Hypothalamus (tissue), 51 donors: ENCODE results near the gene PTGR3.

ENCODE experiments used
- DNase-seq, 51 donors: peaks; one replicate each; lab custom pipeline; 2025; lab: John Stamatoyannopoulos, UW

The PTGR3 gene

GRCh38 chr18:75216212-75216910, 7.4 kb upstream of the PTGR3 start:
- DNase-seq: no peak

- no peak for DNase-seq
Measured at GRCh38 chr18:75215663-75216062, 6.7 kb upstream of the PTGR3 start.

GRCh38 chr18:75214766-75215510, 6.0 kb upstream of the PTGR3 start:
- no peak for DNase-seq

GRCh38 chr18:75214332-75214690, 5.4 kb upstream of the PTGR3 start:
- no peak for DNase-seq

- no peak for DNase-seq
Measured at GRCh38 chr18:75213611-75214331, 4.8 kb upstream of the PTGR3 start.

- DNase-seq: no peak
Measured at GRCh38 chr18:75212751-75213090, 3.8 kb upstream of the PTGR3 start.

GRCh38 chr18:75211953-75212750, 3.2 kb upstream of the PTGR3 start:
- DNase-seq: peak in 16 of 51 donors; percentile 18 to 58 (median 42)

- no peak for DNase-seq
Measured at GRCh38 chr18:75211626-75211952, 2.6 kb upstream of the PTGR3 start.

GRCh38 chr18:75211002-75211621, 2.2 kb upstream of the PTGR3 start:
- peak in 3 of 51 donors; percentile 40 to 51 (median 46) for DNase-seq

- DNase-seq: peak in 26 of 51 donors; percentile 20 to 86 (median 52)
Measured at GRCh38 chr18:75210274-75211001, 1.5 kb upstream of the PTGR3 start, which contains the start of gene TSHZ1. TSS of gene TSHZ1 (plus strand) at chr18:75210797. CDS start at chr18:75211877, 1,080 bp downstream.

- peak in 1 of 51 donors; percentile 75 for DNase-seq
Measured at GRCh38 chr18:75209951-75210258, 966 bp upstream of the PTGR3 start.

GRCh38 chr18:75208836-75209128, 157 bp downstream of the PTGR3 start:
- peak in 11 of 51 donors; percentile 58 to 84 (median 73) for DNase-seq

- peak in 24 of 51 donors; percentile 16 to 76 (median 60) for DNase-seq
Measured at GRCh38 chr18:75208155-75208835, 644 bp downstream of the PTGR3 start.

- DNase-seq: peak in 1 of 51 donors; percentile 53
Measured at GRCh38 chr18:75207310-75208154, 1.4 kb downstream of the PTGR3 start.

GRCh38 chr18:75206452-75207309, 2.3 kb downstream of the PTGR3 start:
- no peak for DNase-seq

- DNase-seq: no peak
Measured at GRCh38 chr18:75205514-75206132, 3.3 kb downstream of the PTGR3 start.
